SK-N-SH (cell line): Measurements from ENCODE around the gene SFXN4. TPM values are rescaled to one million over a fixed set of nuclear protein-coding genes. Genes with fewer than 3 reads are reported as not detected.
A peak's percentile ranks its signal among the peaks of the same experiment; 100 is the strongest.

ENCODE experiments used
- CTCF ChIA-PET: fragments of 300-600, 350-600 bp; formaldehyde crosslinking; extraction: SDS; loops from one replicate; lab custom pipeline; 2021; lab: Yijun Ruan, JAX
- POLR2A ChIA-PET: fragments of 350-600 bp; sonication (Branson Sonifier 250); formaldehyde crosslinking; extraction: SDS; loops from one replicate; lab custom pipeline; 2020; ENCODE audit warnings: antibody characterized with exemption, inconsistent platforms; lab: Yijun Ruan, JAX
- DNase-seq: peaks from one replicate; pipeline ENCODE4 v3.0.0; 2012
- H2AFZ ChIP-seq: fragments of 200-600 bp; sonication (generic); 2 replicates; pipeline ENCODE4 v1.8.1; 2016; ENCODE audit warnings: antibody characterized with exemption, mild to moderate bottlenecking, low read depth
- H3F3A ChIP-seq: fragments of 200-600 bp; sonication (generic); replicated peaks from 2 replicates; pipeline ENCODE3; 2016; ENCODE audit warnings: antibody characterized with exemption, mild to moderate bottlenecking; ENCODE audit not compliant: insufficient read depth
- H3K27ac ChIP-seq, 2 experiments: fragments of 200-500 bp in 1 of 2; fragments of 200-600 bp in 1 of 2; sonication (Bioruptor generic) in 1 of 2; sonication (generic), shearing (Covaris generic) in 1 of 2; 2 replicates each; pipeline versions ENCODE4 v1.5.1 to v1.6.1; 2014 to 2016; ENCODE audit warnings: low read depth in 2 of 2, inconsistent platforms in 1 of 2, low read length in 1 of 2, mild to moderate bottlenecking in 1 of 2, mixed read lengths in 1 of 2
- H3K27me3 ChIP-seq: fragments of 200-600 bp; sonication (generic), shearing (Covaris generic); 2 replicates; pipeline ENCODE4 v1.6.1; 2016; ENCODE audit warnings: mixed run types; ENCODE audit not compliant: insufficient read depth
- H3K36me3 ChIP-seq, 2 experiments: fragments of 200-500 bp in 1 of 2; fragments of 200-600 bp in 1 of 2; sonication (Bioruptor generic) in 1 of 2; sonication (generic) in 1 of 2; replicated peaks in 1 of 2; 2 replicates each; pipeline versions ENCODE3 to v1.5.1; 2014 to 2016; ENCODE audit warnings: low read length in 1 of 2, mild to moderate bottlenecking in 1 of 2; ENCODE audit not compliant: insufficient read depth in 2 of 2, control insufficient read depth in 1 of 2
- H3K4me1 ChIP-seq, 2 experiments: fragments of 200-500 bp in 1 of 2; fragments of 200-600 bp in 1 of 2; sonication (Bioruptor generic) in 1 of 2; sonication (generic), shearing (Covaris generic) in 1 of 2; 2 replicates each; pipeline versions ENCODE4 v1.5.1 to v1.6.1; 2014 to 2016; ENCODE audit warnings: low read depth in 1 of 2, low read length in 1 of 2, mixed run types in 1 of 2; ENCODE audit not compliant: insufficient read depth in 2 of 2, control insufficient read depth in 1 of 2
- H3K4me2 ChIP-seq: fragments of 200-600 bp; sonication (generic), shearing (Covaris generic); 2 replicates; pipeline ENCODE4 v1.6.1; 2017; ENCODE audit warnings: mixed run types
- H3K4me3 ChIP-seq, 2 experiments: fragments of 200-500 bp in 1 of 2; fragments of 200-600 bp in 1 of 2; sonication (Bioruptor generic) in 1 of 2; sonication (generic), shearing (Covaris generic) in 1 of 2; 2 replicates each; pipeline versions ENCODE4 v1.5.1 to v1.8.1; 2014 to 2016; ENCODE audit warnings: low read depth in 2 of 2, inconsistent platforms in 1 of 2, low read length in 1 of 2, mild to moderate bottlenecking in 1 of 2, mixed read lengths in 1 of 2, moderate library complexity in 1 of 2
- H3K79me2 ChIP-seq: fragments of 200-600 bp; sonication (generic); 2 replicates; pipeline ENCODE4 v1.8.1; 2017; ENCODE audit warnings: mild to moderate bottlenecking; ENCODE audit not compliant: insufficient read depth
- H3K9ac ChIP-seq: fragments of 200-600 bp; sonication (generic); 2 replicates; pipeline ENCODE4 v1.6.1; 2017; ENCODE audit warnings: mixed run types
- H3K9me2 ChIP-seq: fragments of 200-600 bp; sonication (generic); 2 replicates; pipeline ENCODE4 v1.6.1; 2017; ENCODE audit warnings: mixed run types
- H3K9me3 ChIP-seq: fragments of 200-600 bp; sonication (generic); 2 replicates; pipeline ENCODE4 v1.6.1; 2017; ENCODE audit warnings: mixed run types, mild to moderate bottlenecking, moderate library complexity
- H4K20me1 ChIP-seq: fragments of 200-600 bp; sonication (generic); 2 replicates; pipeline ENCODE4 v1.6.1; 2017; ENCODE audit warnings: mild to moderate bottlenecking, mixed run types; ENCODE audit not compliant: insufficient read depth
- CHD2 ChIP-seq: fragments of 150-350 bp; IDR thresholded peaks from 2 replicates; pipeline ENCODE4 v1.6.1; 2018; ENCODE audit warnings: low read length; ENCODE audit not compliant: partially characterized antibody
- EP300 ChIP-seq, 2 experiments: IDR thresholded peaks; 2 replicates each; pipeline versions ENCODE4 v1.4.0 to v1.6.1; 2012; ENCODE audit warnings: borderline replicate concordance in 1 of 2, low read depth in 1 of 2, low read length in 1 of 2
- EZH2phosphoT487 ChIP-seq: fragments of 200-600 bp; sonication (generic); IDR thresholded peaks from 2 replicates; pipeline ENCODE4 v1.6.1; 2017; ENCODE audit warnings: low read depth, mixed run types, mild to moderate bottlenecking, antibody characterized with exemption, moderate library complexity, borderline replicate concordance
- GABPA ChIP-seq: IDR thresholded peaks from 2 replicates; pipeline ENCODE4 v1.4.0; 2012; ENCODE audit warnings: low read depth, mild to moderate bottlenecking
- GATA2 ChIP-seq: sonication (generic); formaldehyde crosslinking; IDR thresholded peaks from 2 replicates; pipeline ENCODE4 v1.5.0; 2020; ENCODE audit warnings: mild to moderate bottlenecking, missing genetic modification reagents
- IRF3 ChIP-seq: fragments of 150-350 bp; IDR thresholded peaks from 2 replicates; pipeline ENCODE4 v1.6.1; 2016; ENCODE audit warnings: mild to moderate bottlenecking, low read depth, low read length
- MXI1 ChIP-seq: IDR thresholded peaks from 2 replicates; pipeline ENCODE4 v1.6.1; 2012; ENCODE audit warnings: mild to moderate bottlenecking, low read depth, low read length, improper control_type of control experiment
- NFIC ChIP-seq: IDR thresholded peaks from 2 replicates; pipeline ENCODE4 v1.4.0; 2012; ENCODE audit warnings: borderline replicate concordance
- NRF1 ChIP-seq: IDR thresholded peaks from 2 replicates; pipeline ENCODE4 v1.6.1; 2012; ENCODE audit warnings: low read depth, mild to moderate bottlenecking, low read length
- POLR2AphosphoS5 ChIP-seq: IDR thresholded peaks from 2 replicates; pipeline ENCODE4 v1.6.1; 2012; ENCODE audit warnings: low read depth, low read length
- RAD21 ChIP-seq: IDR thresholded peaks from 2 replicates; pipeline ENCODE4 v1.6.1; 2012; ENCODE audit warnings: mild to moderate bottlenecking, low read length
- RCOR1 ChIP-seq: fragments of 150-350 bp; IDR thresholded peaks from 2 replicates; pipeline ENCODE4 v1.6.1; 2017; ENCODE audit warnings: antibody characterized with exemption, low read length
- RFX5 ChIP-seq: IDR thresholded peaks from 2 replicates; pipeline ENCODE4 v1.6.1; 2012; ENCODE audit warnings: mild to moderate bottlenecking, improper control_type of control experiment, low read length
- SIN3A ChIP-seq: IDR thresholded peaks from 2 replicates; pipeline ENCODE4 v1.6.1; 2012; ENCODE audit warnings: low read depth, mild to moderate bottlenecking, low read length, moderate library complexity, borderline replicate concordance
- SMC3 ChIP-seq: IDR thresholded peaks from 2 replicates; pipeline ENCODE4 v1.6.1; 2012; ENCODE audit warnings: low read depth, low read length, improper control_type of control experiment
- TAF1 ChIP-seq: IDR thresholded peaks from 2 replicates; pipeline ENCODE4 v1.6.1; 2012; ENCODE audit warnings: low read depth, mild to moderate bottlenecking, low read length, moderate library complexity, borderline replicate concordance
- TCF12 ChIP-seq: IDR thresholded peaks from 2 replicates; pipeline ENCODE4 v1.4.0; 2012
- WGBS: methylation state at CpG from one replicate; pipeline ENCODE4 v1.1.6; 2017; ENCODE audit warnings: low lambda C conversion rate; 5-methylcytosine and 5-hydroxymethylcytosine counted together
- polyA plus RNA-seq, 3 experiments: library from polyadenylated mRNA; depleted of rRNA; stranded (reverse); fragments of >200 nt; gene quantifications; 2 replicates each; pipeline ENCODE4 v1.2.3, GENCODE V29; 2012
- TF ChIP-seq, protein P1 (sequence below): fragments of 150-350 bp; IDR thresholded peaks from 2 replicates; pipeline ENCODE4 v1.6.1; 2017; ENCODE audit warnings: antibody characterized with exemption, low read length, low read depth, borderline replicate concordance
- TF ChIP-seq, protein P2 (sequence below): IDR thresholded peaks from 2 replicates; pipeline ENCODE4; 2012
- TF ChIP-seq, protein P3 (sequence below): IDR thresholded peaks from 2 replicates; pipeline ENCODE4 v1.4.0; 2012; ENCODE audit warnings: low read depth, borderline replicate concordance

Gene SFXN4
- polyA plus RNA-seq, 1 of the 3 experiments (the other 2 are of a cell fraction): 24.2 TPM

GRCh38 chr10:119208553-119208940 is 43.0 kb upstream of the SFXN4 start (continued):
- TF ChIP-seq SMC3 (no peak), GABPA (no peak), RCOR1 (no peak), RFX5 (no peak), POLR2AphosphoS5 (no peak), EZH2phosphoT487 (no peak), CHD2 (no peak), TCF12 (peak; percentile 85)
- TF ChIP-seq, protein P1, sequence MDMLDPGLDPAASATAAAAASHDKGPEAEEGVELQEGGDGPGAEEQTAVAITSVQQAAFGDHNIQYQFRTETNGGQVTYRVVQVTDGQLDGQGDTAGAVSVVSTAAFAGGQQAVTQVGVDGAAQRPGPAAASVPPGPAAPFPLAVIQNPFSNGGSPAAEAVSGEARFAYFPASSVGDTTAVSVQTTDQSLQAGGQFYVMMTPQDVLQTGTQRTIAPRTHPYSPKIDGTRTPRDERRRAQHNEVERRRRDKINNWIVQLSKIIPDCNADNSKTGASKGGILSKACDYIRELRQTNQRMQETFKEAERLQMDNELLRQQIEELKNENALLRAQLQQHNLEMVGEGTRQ: no peak
- TF ChIP-seq, all 33 proteins: peak for 6

DNA sequence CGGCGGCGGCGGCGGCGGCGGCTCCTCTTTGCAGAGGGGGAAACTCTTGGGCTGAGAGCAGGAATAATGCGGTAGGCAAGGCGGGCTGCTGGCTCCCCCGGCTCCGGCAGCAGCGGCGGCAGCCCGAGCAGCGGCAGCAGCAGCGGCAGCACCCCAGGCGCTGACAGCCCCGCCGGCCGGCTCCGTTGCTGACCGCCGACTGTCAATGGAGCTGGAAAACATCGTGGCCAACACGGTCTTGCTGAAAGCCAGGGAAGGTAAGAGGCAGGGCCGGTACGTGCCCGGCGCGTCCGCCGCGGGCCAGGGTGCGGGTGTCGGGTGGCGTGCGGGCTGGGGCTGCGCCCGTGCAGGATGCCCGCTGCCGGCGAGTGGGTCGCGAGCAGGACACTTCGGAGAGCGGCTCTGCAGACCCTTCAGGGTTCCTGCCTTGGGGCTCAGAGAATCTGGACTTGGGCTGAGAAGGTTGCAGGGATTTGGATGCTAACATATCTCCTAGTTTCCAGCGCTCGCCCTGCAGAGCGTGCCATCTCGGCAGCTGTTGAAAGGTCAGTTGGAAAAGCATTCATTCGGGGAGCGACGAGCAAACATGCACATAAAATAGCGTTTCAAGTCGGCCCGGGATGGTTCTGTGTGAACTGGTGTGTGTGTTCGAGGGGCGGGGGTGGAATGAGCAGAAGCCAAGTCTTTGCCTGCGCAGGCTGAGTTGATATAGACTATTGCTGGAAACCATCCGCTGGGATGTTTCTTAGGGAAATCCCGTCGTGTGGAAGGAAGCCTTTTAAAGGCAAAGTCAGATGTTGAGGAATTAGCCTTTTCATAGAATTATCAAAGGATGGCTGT is 42.4 kb upstream of the SFXN4 start:
- WGBS: 2% methylated on average over 38 of the region's 62 CpGs
- POLR2A ChIA-PET: interaction anchor here (1.5 kb wide), 1 partner anchor 74 kb away, joined by 4 read pairs; no protein-coding TSS in a partner anchor

GRCh38 chr10:119207366-119207666 is 41.8 kb upstream of the SFXN4 start, which contains the start of gene GRK5:
GRK5 (plus strand) TSS chr10:119207571; CDS start chr10:119207918, 347 bp downstream.
- no peaks in the 10 kb centered on the region for H3K36me3 ChIP-seq
- no peaks in the 10 kb centered on the region for H4K20me1 ChIP-seq
- DNase-seq: peak; percentile 98
- H3K9me3 ChIP-seq: no peaks in the 10 kb centered on the region
- no peaks in the 10 kb centered on the region for H3K27me3 ChIP-seq
- peak within 1 kb of the TSS; percentile 74 for H3K9ac ChIP-seq
- H3F3A ChIP-seq: peaks cover 36% of the 10 kb centered on the region
- WGBS: 2% methylated on average over 6 of the region's 34 CpGs
- H3K4me3 ChIP-seq: peak within 1 kb of the TSS; percentile 91
- ChIA-PET CTCF (interaction anchor here (0.6 to 15.4 kb wide), 56 partner anchors 8 to 401 kb away, joined by 3 to 505 read pairs (median 5); partner anchors contain the start of genes RGS10 and SFXN4), POLR2A (interaction anchor here (0.6 to 1.5 kb wide), 2 partner anchors 59 to 74 kb away, joined by 3 to 4 read pairs; no protein-coding TSS in a partner anchor)
- peak within 1 kb of the TSS; percentile 65 for H2AFZ ChIP-seq
- H3K27ac ChIP-seq: peak within 1 kb of the TSS; percentile 67 to 98
- no peaks in the 10 kb centered on the region for H3K9me2 ChIP-seq
- H3K4me2 ChIP-seq: peak within 1 kb of the TSS; percentile 97
- peaks cover 34% of the 10 kb centered on the region for H3K79me2 ChIP-seq
- H3K4me1 ChIP-seq: peaks cover 30 to 32% of the 10 kb centered on the region in 2 experiments
- no peak for TF ChIP-seq CHD2
- TF ChIP-seq IRF3: no peak
- TF ChIP-seq EP300 (IDR thresholded peaks at IDR 0.05; ENCODE audit: borderline replicate concordance in 1 of 2, low read depth in 1 of 2, low read length in 1 of 2): no peak
- peak; percentile 96 for TF ChIP-seq NRF1
- TF ChIP-seq MXI1: peak; percentile 50; the same call in 1 of the 2 replicates
- TF ChIP-seq, protein P2, sequence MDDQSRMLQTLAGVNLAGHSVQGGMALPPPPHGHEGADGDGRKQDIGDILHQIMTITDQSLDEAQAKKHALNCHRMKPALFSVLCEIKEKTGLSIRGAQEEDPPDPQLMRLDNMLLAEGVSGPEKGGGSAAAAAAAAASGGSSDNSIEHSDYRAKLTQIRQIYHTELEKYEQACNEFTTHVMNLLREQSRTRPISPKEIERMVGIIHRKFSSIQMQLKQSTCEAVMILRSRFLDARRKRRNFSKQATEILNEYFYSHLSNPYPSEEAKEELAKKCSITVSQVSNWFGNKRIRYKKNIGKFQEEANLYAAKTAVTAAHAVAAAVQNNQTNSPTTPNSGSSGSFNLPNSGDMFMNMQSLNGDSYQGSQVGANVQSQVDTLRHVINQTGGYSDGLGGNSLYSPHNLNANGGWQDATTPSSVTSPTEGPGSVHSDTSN: no peak
- TF ChIP-seq NFIC: no peak
- TF ChIP-seq, protein P3, sequence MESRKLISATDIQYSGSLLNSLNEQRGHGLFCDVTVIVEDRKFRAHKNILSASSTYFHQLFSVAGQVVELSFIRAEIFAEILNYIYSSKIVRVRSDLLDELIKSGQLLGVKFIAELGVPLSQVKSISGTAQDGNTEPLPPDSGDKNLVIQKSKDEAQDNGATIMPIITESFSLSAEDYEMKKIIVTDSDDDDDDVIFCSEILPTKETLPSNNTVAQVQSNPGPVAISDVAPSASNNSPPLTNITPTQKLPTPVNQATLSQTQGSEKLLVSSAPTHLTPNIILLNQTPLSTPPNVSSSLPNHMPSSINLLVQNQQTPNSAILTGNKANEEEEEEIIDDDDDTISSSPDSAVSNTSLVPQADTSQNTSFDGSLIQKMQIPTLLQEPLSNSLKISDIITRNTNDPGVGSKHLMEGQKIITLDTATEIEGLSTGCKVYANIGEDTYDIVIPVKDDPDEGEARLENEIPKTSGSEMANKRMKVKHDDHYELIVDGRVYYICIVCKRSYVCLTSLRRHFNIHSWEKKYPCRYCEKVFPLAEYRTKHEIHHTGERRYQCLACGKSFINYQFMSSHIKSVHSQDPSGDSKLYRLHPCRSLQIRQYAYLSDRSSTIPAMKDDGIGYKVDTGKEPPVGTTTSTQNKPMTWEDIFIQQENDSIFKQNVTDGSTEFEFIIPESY: no peak
- TF ChIP-seq GATA2 (CRISPR knock-in tag): no peak
- TF ChIP-seq TAF1: 0 out of 2 replicates have a peak, but pooled peaks have one; percentile 32

More for the DNA sequence above, 42.4 kb upstream of the SFXN4 start:
- Histone ChIP-seq H3K9me3 (no peaks in the 10 kb centered on the region), H4K20me1 (no peaks in the 10 kb centered on the region), H3K79me2 (peaks cover 40% of the 10 kb centered on the region), H3K9ac (peak overlapping the region; percentile 74), H3K4me2 (peak overlapping the region; percentile 97), H3K9me2 (no peaks in the 10 kb centered on the region), H3K27me3 (no peaks in the 10 kb centered on the region), H3K36me3 (no peaks in the 10 kb centered on the region), H3K27ac (peak overlapping the region; percentile 67 to 98), H3K4me3 (peak overlapping the region; percentile 91), H3K4me1 (peaks cover 37 to 38% of the 10 kb centered on the region in 2 experiments), H3F3A (peaks cover 37% of the 10 kb centered on the region), H2AFZ (peak overlapping the region; percentile 65)
- CTCF ChIA-PET: interaction anchor here (0.6 to 15.4 kb wide), 38 partner anchors 8 to 390 kb away, joined by 3 to 505 read pairs (median 6); no protein-coding TSS in a partner anchor
- DNase-seq: peak; percentile 36
- TF ChIP-seq SMC3: no peak
- peak; percentile 12; the same call in 1 of the 2 replicates for TF ChIP-seq SIN3A
- TF ChIP-seq NFIC: no peak
- peak; percentile 47; the same call in 1 of the 2 replicates for TF ChIP-seq NRF1
- TF ChIP-seq MXI1: peak; percentile 53
- no peak for TF ChIP-seq RAD21
- TF ChIP-seq, all 33 proteins: peak for 3
